Measurements from ENCODE around the gene COP1.

- TF ChIP-seq, protein P1, sequence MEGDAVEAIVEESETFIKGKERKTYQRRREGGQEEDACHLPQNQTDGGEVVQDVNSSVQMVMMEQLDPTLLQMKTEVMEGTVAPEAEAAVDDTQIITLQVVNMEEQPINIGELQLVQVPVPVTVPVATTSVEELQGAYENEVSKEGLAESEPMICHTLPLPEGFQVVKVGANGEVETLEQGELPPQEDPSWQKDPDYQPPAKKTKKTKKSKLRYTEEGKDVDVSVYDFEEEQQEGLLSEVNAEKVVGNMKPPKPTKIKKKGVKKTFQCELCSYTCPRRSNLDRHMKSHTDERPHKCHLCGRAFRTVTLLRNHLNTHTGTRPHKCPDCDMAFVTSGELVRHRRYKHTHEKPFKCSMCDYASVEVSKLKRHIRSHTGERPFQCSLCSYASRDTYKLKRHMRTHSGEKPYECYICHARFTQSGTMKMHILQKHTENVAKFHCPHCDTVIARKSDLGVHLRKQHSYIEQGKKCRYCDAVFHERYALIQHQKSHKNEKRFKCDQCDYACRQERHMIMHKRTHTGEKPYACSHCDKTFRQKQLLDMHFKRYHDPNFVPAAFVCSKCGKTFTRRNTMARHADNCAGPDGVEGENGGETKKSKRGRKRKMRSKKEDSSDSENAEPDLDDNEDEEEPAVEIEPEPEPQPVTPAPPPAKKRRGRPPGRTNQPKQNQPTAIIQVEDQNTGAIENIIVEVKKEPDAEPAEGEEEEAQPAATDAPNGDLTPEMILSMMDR (IDR thresholded peaks at IDR 0.05; ENCODE audit: extremely low read depth in 1 of 2, insufficient read depth in 1 of 2, low read depth in 1 of 2, low read length in 2 of 2): no peak
- no peak for TF ChIP-seq POLR2A (IDR thresholded peaks at IDR 0.05; ENCODE audit: low read depth, low read length)
- TF ChIP-seq POLR2AphosphoS5 (IDR thresholded peaks at IDR 0.05; ENCODE audit: insufficient read depth, low read depth, low read length): no peak
- TF ChIP-seq JUN (IDR thresholded peaks at IDR 0.05; ENCODE audit: borderline replicate concordance, insufficient read depth, insufficient read length, low read depth): no peak
- TF ChIP-seq EZH2 (IDR thresholded peaks at IDR 0.05; ENCODE audit: borderline replicate concordance, low read depth, low read length, severe bottlenecking): no peak
- no peak for TF ChIP-seq MYC (IDR thresholded peaks at IDR 0.05; ENCODE audit: low read depth, low read length)
Observed at GRCh38 chr1:176119549-176119948, 87.5 kb downstream of the COP1 start.

Data from endothelial cell of umbilical vein (primary cell).